Muscle of back (tissue), 11 donors: Measurements from ENCODE around the gene DDHD1. TPM values are rescaled to one million over a fixed set of nuclear protein-coding genes. Genes with fewer than 3 reads are reported as not detected.
"Not testable (repeated sequence)": the region's sequence is repeated elsewhere in the genome, so short reads cannot be mapped to it uniquely, and the experiment has no call there.

Experiments used
- DNase-seq, 3 donors: peaks; one replicate each; pipeline versions ENCODE4 v3.0.0 to v3.0.0-alpha.2; 2013
- polyA plus RNA-seq, 10 donors: library from polyadenylated mRNA; unstranded; fragments of 120-200 nt; gene quantifications; one replicate each; pipeline ENCODE4 v1.2.1, GENCODE V29; 2013; ENCODE audit not compliant: insufficient read length in 10 of 10

The DDHD1 gene
- polyA plus RNA-seq, 10 donors = 5.0 to 9.2 (median 7.7) TPM

- peak; percentile 17 to 77 (median 48) for DNase-seq
Measured at GRCh38 chr14:53109105-53110041, 43.8 kb downstream of the DDHD1 start.

- peak in 2 of 3 donors; percentile 8 to 12 for DNase-seq
Measured at GRCh38 chr14:53108292-53109104, 44.6 kb downstream of the DDHD1 start.

GRCh38 chr14:53106768-53107167 is 46.4 kb downstream of the DDHD1 start:
- DNase-seq = no peak

GRCh38 chr14:53103636-53104340 is 49.3 kb downstream of the DDHD1 start:
- DNase-seq = no peak

- no peak for DNase-seq
Measured at GRCh38 chr14:53093206-53093605, 59.9 kb downstream of the DDHD1 start.

- no peak for DNase-seq
Measured at GRCh38 chr14:53090853-53091252, 62.3 kb downstream of the DDHD1 start.

GRCh38 chr14:53084954-53085353 is 68.2 kb downstream of the DDHD1 start:
- not testable (repeated sequence) for DNase-seq

- no peak for DNase-seq
Measured at GRCh38 chr14:53064475-53064874, 88.6 kb downstream of the DDHD1 start.

- peak; percentile 35 to 50 (median 36) for DNase-seq
Measured at GRCh38 chr14:53062856-53063255, 90.3 kb downstream of the DDHD1 start.

- no peak for DNase-seq
Measured at GRCh38 chr14:53060046-53060445, 93.1 kb downstream of the DDHD1 start.

- peak; percentile 57 to 81 (median 65) for DNase-seq
Measured at GRCh38 chr14:53055003-53055402, 98.1 kb downstream of the DDHD1 start.

GRCh38 chr14:53054457-53054856 is 98.7 kb downstream of the DDHD1 start:
- peak in 2 of 3 donors; percentile 23 to 34 for DNase-seq

GRCh38 chr14:53048631-53049030 is 104.5 kb downstream of the DDHD1 start:
- no peak for DNase-seq

- DNase-seq = peak in 1 of 3 donors; percentile 52
Measured at GRCh38 chr14:53047307-53048069, 105.6 kb downstream of the DDHD1 start.

GRCh38 chr14:53044486-53044885 is 108.6 kb downstream of the DDHD1 start:
- peak in 1 of 3 donors; percentile 53 for DNase-seq

GRCh38 chr14:53043027-53043581 is 110.0 kb downstream of the DDHD1 start:
- DNase-seq = peak in 2 of 3 donors; percentile 28 to 59

GRCh38 chr14:53042480-53042879 is 110.6 kb downstream of the DDHD1 start:
- DNase-seq = peak; percentile 41 to 81 (median 60)

- no peak for DNase-seq
Measured at GRCh38 chr14:53041067-53041466, 112.1 kb downstream of the DDHD1 start.

GRCh38 chr14:53038629-53039028 is 114.5 kb downstream of the DDHD1 start:
- no peak for DNase-seq

- DNase-seq = no peak
Measured at GRCh38 chr14:53037016-53037415, 116.1 kb downstream of the DDHD1 start.
